Prostate gland (tissue), 2 donors: ENCODE data around the gene SMARCAD1.

Experiments used
- CTCF ChIP-seq, 4 experiments: fragments of 200-600 bp in 2 of 4; fragments of 450-650 bp in 2 of 4; sonication (generic) in 2 of 4; IDR thresholded peaks; 1 replicate in 3 of 4; 2 replicates in 1 of 4; pipeline ENCODE4 v1.5.1; 2016 to 2019; ENCODE audit warnings: antibody characterized with exemption in 4 of 4, mild to moderate bottlenecking in 2 of 4, moderate library complexity in 2 of 4
- POLR2A ChIP-seq: fragments of 450-650 bp; IDR thresholded peaks from one replicate; pipeline ENCODE4 v1.6.1; 2016; ENCODE audit warnings: antibody characterized with exemption, mild to moderate bottlenecking

- TF ChIP-seq POLR2A (no peak), CTCF (IDR thresholded peaks at IDR 0.05) (no peak)
Observed at GRCh38 chr4:94276204-94276603, 68.5 kb downstream of the SMARCAD1 start.
